Stimulated activated CD4-positive, alpha-beta T cell treated with anti-CD3 and anti-CD28 coated beads, Interleukin-15, amount 100 ng/mL, for 24 hours (primary cell): ENCODE data around the gene ADAMTS2.

Experiments used
- DNase-seq: peaks from one replicate; pipeline ENCODE4 v3.0.0-alpha.2; 2020

The ADAMTS2 gene

DNA sequence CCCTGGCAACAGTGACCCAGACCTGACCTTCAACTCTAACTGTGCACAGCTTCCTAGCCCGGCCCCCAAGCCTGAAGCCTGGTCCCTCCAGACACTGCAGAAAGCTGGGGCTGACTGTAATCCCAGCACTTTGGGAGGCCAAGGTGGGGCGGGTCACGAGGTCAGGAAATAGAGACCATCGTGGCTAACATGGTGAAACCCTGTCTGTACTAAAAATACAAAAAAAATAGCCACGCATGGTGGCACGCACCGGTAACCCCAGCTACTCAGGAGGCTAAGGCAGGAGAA, 35.9 kb downstream of the ADAMTS2 start:
- no peak for DNase-seq

GRCh38 chr5:179308563-179309382, 36.5 kb downstream of the ADAMTS2 start:
- DNase-seq = no peak

- DNase-seq = no peak
Measured at GRCh38 chr5:179307931-179308471, 37.3 kb downstream of the ADAMTS2 start.

- DNase-seq = no peak
Measured at GRCh38 chr5:179307013-179307800, 38.1 kb downstream of the ADAMTS2 start.

GRCh38 chr5:179306191-179307012, 38.9 kb downstream of the ADAMTS2 start:
- DNase-seq = no peak

DNA sequence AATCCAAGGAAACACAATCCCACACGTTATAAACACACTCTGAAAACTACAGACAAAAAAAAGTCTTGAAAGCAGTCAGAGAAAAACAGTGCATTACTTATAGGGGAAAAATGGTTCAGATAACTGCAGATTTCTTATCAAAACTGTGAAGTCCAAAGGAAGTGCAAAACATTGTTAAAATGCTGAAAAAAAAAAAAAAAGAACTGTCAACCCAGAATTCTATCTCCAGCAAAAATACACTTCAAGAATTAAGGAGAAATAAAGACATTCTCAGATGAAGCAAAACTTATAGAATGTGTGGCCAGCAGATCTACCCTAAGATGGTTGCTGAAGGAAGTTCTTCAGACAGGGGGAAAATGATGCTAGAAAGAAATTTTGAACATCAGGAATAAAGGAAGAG, 40.4 kb downstream of the ADAMTS2 start:
- no peak for DNase-seq

DNA sequence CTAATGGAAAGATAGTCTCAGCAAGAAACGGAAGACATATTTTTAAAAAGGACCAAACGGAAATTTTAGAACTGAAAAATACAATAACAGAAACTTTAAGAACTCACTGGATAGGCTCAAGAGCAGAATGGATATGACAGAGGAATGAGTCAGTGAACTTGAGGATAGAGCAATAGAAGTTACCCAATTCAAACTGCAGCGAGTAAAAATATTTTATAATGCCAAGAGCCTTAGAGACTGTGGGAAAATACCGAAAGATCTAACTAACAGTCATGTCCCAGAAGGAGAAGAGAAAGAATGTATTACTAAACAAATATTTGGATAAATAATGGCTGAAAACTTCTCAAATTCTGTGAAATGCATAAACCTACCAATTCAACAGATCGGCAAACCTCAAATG, 40.8 kb downstream of the ADAMTS2 start:
- DNase-seq = no peak

DNA sequence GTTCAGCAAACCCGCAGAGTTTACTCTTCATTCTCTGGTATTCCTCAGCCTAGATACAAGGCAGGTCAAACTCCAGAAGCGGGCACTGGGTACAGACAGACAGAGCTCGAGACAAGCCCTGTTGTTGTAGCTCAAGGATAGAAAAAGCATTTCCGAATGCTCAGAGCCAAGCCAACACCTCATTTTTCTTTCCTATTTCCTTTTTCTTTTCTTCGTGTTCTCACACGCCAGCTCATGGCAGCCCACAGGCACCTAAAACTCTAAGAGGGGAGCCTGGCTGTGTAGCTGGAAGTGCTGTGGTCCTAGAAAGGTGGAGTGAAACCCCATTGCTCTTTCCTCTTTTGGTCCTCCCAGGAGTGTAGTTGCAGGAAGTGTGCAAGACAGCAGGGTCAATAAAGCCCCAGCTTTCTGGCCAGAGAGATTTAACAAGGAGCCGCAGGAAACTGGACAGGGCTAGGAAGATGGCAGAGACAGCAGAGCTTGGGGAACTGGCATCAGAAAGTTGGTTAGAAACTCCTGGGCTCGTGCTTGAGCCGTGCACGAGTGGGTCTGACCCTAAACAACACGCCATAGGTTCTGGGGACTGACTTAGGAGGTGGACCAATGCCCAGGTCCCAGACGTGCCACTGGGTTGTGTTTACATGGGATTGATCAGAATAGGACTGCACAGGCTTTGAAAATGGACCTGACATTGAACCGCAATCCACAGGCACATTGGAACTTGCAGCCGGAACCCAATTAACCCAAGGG, 41.6 kb downstream of the ADAMTS2 start:
- no peak for DNase-seq

DNA sequence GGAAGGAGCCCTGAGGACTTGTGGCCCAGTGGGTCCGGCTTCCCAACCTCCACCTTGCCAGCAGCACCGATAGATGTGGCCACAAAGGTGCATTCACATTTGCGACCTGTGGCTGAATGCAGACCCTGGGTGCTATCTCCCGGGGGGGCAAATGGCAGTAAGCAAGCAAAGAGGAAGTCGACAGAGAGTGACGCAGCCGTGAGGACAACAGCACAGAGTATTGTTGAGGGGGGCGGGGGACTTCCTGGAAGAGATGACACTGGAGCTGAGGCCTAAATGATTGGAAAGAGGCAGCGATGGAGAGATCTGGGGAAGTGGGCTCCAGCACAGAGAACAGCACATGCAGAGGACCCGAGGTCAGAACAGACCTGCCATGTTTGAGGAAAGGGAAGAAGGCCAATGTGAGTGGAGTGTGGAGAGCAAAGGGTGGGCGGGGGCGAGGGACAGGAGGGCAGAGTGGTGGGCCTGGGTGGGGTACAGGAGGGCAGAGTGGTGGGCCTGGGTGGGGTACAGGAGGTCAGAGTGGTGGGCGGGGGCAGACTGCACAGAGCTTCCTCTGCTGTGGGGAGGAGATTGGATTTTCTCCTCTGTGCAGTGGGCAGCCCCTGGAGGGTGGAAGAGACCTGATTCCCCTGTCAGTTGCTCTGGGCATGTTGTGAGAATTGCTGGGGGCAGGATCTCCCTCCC, 42.6 kb downstream of the ADAMTS2 start:
- DNase-seq = no peak

DNA sequence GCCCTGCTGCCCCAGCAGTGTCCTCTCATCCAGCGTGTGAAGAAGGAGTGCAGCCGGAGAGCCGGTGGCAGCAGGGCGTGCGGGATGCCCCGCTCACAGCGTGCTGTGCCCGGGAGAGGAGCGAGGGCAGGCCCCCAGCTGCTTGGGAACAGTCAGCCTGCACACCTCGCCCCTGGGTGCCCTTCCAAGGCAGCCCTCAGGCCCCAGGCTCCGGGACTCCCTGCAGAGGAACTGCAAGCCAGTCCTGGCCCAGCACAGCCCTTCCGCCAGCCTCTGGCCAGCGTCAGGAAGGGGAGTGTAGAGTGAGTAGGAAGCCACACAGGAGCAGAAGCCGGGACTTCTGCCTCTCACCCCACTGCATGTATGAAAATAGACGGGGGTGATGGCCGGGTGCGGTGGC, 43.5 kb downstream of the ADAMTS2 start:
- no peak for DNase-seq

GRCh38 chr5:179301376-179301775, 43.9 kb downstream of the ADAMTS2 start:
- no peak for DNase-seq

DNA sequence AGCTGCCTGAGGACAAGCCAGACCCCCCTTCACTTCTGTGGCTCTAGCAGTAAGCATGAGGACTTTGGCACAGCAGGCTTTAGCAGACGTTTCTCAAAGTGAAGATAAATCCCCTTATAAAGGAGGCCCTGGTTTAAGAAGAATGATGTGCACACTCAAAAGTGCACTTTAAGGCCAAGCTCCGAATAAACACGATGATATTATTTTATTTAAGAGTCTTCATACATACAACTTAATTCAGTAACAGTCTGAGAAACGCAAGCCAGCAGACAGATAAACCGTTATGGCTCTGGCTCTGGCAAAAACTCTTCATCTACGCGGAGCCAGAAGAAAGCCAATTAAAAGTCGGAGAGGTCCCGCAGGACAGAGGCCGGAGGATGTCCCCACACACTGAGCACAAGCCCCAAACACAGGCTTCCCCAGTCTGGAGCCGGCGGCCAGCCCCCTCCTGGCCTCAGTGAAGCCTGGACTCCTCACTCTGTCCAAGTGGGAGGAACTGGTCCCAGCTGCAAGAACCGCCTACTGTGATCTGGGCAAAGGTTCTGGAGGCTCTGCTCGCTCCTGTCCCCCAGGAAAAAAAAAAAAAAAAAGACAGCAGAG, 44.6 kb downstream of the ADAMTS2 start:
- DNase-seq = no peak

- DNase-seq = no peak
Measured at GRCh38 chr5:179298181-179298993, 46.9 kb downstream of the ADAMTS2 start.

DNA sequence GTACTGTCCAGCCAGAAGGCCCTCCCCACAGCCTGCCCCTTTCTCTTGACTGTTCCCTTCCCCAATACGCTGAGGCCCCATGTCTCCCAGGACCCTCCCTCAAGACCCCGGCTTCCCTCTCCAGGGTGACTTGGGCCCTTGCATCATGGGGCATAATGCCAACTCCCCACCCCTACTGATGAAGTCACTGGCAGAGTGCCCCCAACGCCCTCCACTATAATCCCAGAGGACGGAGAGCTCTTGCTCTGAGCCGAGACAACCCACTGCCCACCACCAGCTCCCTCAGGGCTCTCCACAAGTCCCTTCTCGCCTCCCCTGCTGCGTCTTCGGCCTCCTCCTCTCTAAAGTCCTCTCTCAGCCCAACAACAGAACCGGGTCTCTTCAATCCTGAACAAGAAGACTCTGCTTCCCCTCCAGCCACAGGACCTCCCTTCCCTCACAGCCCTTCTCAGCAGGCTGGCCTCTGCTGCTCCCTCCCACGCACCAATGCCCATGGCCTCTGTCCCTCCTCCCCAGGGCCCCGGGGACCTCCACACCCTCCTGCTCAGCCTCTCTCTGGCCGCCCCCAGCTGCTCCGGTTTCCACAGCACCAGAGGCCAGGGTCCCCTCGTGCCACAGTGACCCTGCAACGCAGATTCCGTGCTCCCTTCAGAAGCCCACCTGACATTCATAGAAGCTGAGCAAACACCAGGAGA, 47.6 kb downstream of the ADAMTS2 start:
- DNase-seq = no peak

DNA sequence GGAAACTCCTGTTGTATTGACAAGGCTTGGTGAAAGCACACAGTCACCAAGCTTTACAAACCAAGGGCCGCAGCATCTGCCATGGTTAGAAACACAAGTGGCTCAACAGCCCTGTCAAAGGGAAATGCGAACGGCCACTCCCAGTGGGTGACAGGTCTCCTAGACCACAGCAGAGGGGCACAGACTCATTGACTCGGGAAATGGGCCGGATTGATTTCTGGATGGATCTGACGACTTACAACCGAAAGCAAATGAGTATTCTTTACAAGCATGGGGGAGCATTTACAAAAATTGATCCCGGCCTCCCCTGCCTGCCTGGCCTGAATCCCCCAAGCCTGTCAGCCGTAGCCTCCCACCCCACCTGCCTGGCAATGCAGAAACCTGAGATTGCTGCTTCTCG, 48.2 kb downstream of the ADAMTS2 start:
- DNase-seq = no peak

GRCh38 chr5:179296150-179296821, 49.0 kb downstream of the ADAMTS2 start:
- no peak for DNase-seq

DNA sequence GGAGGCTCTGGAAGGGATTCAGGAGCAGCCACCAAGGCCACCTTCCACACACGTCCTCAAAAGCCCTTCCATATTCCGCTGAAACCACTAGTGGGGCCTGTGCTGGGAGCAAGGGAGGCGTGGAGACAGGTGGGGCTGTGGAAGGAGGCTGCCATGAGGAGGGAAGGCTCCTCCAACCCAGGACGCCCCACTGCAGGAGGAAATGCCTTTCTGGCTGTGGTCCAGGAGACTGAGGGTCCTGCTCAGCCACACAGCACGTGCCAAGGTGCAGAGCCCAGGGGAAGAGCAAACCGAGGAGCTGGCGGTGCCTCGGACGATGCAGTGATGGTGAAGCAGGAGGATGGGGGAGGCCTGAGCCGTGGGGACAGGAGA, 49.5 kb downstream of the ADAMTS2 start:
- no peak for DNase-seq

- DNase-seq = no peak
Measured at GRCh38 chr5:179294891-179295777, 50.1 kb downstream of the ADAMTS2 start.
